HG03354 (cell line): ENCODE results near the gene PCDH9.
"Not testable (repeated sequence)": the region's sequence is repeated elsewhere in the genome, so short reads cannot be mapped to it uniquely, and the experiment has no call there.

Experiments
- ATAC-seq: cut with Tn5 transposase; IDR thresholded peaks from one replicate; pipeline ENCODE4 v1.9.1; 2021; ENCODE audit warnings: mild to moderate bottlenecking; ENCODE audit not compliant: unreplicated experiment, poor library complexity, severe bottlenecking

Gene PCDH9

GRCh38 chr13:66312312-66313087 is 917.6 kb downstream of the PCDH9 start:
- ATAC-seq, result no peak

- no peak for ATAC-seq
These were observed 924.0 kb downstream of the PCDH9 start for GRCh38 chr13:66305961-66306617.

GRCh38 chr13:66301482-66301881 is 928.7 kb downstream of the PCDH9 start:
- ATAC-seq, result no peak

- no peak for ATAC-seq
These were observed 929.1 kb downstream of the PCDH9 start for GRCh38 chr13:66301006-66301405.

- no peak for ATAC-seq
These were observed 933.3 kb downstream of the PCDH9 start for GRCh38 chr13:66296875-66297274.

- no peak for ATAC-seq
These were observed 933.8 kb downstream of the PCDH9 start for GRCh38 chr13:66296328-66296727.

GRCh38 chr13:66286806-66287205 is 943.3 kb downstream of the PCDH9 start:
- ATAC-seq, result not testable (repeated sequence)

- ATAC-seq, result no peak
These were observed 954.7 kb downstream of the PCDH9 start for GRCh38 chr13:66275416-66275815.

- no peak for ATAC-seq
These were observed 957.1 kb downstream of the PCDH9 start for GRCh38 chr13:66273011-66273410.

GRCh38 chr13:66266761-66267160 is 963.4 kb downstream of the PCDH9 start:
- ATAC-seq, result no peak

GRCh38 chr13:66266348-66266747 is 963.8 kb downstream of the PCDH9 start:
- ATAC-seq, result no peak

GRCh38 chr13:66265371-66265770 is 964.8 kb downstream of the PCDH9 start:
- ATAC-seq, result no peak

GRCh38 chr13:66264971-66265370 is 965.2 kb downstream of the PCDH9 start:
- no peak for ATAC-seq

GRCh38 chr13:66262330-66262729 is 967.8 kb downstream of the PCDH9 start:
- no peak for ATAC-seq

GRCh38 chr13:66259426-66259825 is 970.7 kb downstream of the PCDH9 start:
- not testable (repeated sequence) for ATAC-seq
